Smooth muscle cell (in vitro differentiated cells): ENCODE data around the gene CLCA1. TPM values are rescaled to one million over a fixed set of nuclear protein-coding genes. Genes with fewer than 3 reads are reported as not detected.

Experiments
- DNase-seq: peaks from one replicate; lab custom pipeline; 2025; ENCODE audit not compliant: unreplicated experiment; lab: John Stamatoyannopoulos, UW
- H2AFZ ChIP-seq: fragments of 200-600 bp; sonication (generic); 2 replicates; pipeline ENCODE4 v1.6.0; 2016; ENCODE audit warnings: antibody characterized with exemption, low read depth, mild to moderate bottlenecking
- H3F3A ChIP-seq: fragments of 200-600 bp; sonication (generic); 2 replicates; pipeline ENCODE4 v1.6.0; 2017; ENCODE audit warnings: antibody characterized with exemption, low read depth
- H3K27ac ChIP-seq: fragments of 200-600 bp; sonication (generic); 2 replicates; pipeline ENCODE4 v1.5.1; 2016; ENCODE audit warnings: low read depth, mild to moderate bottlenecking
- H3K27me3 ChIP-seq: fragments of 200-600 bp; sonication (generic); 2 replicates; pipeline ENCODE4 v1.6.1; 2016; ENCODE audit warnings: low read depth, mild to moderate bottlenecking
- H3K36me3 ChIP-seq: fragments of 200-600 bp; sonication (generic); 2 replicates; pipeline ENCODE4 v1.5.1; 2016; ENCODE audit warnings: low read depth
- H3K4me1 ChIP-seq: fragments of 200-600 bp; sonication (generic); 2 replicates; pipeline ENCODE4 v1.5.1; 2016; ENCODE audit warnings: low read depth
- H3K4me2 ChIP-seq: fragments of 200-600 bp; sonication (generic); 2 replicates; pipeline ENCODE4 v1.6.0; 2016; ENCODE audit warnings: mild to moderate bottlenecking
- H3K4me3 ChIP-seq: fragments of 200-600 bp; sonication (generic); 2 replicates; pipeline ENCODE4 v1.5.1; 2016; ENCODE audit warnings: mild to moderate bottlenecking
- H3K79me2 ChIP-seq: fragments of 200-600 bp; sonication (generic); 2 replicates; pipeline ENCODE4 v1.6.0; 2016; ENCODE audit warnings: low read depth, mild to moderate bottlenecking
- H3K9ac ChIP-seq: fragments of 200-600 bp; sonication (generic); 2 replicates; pipeline ENCODE4 v1.6.0; 2016; ENCODE audit warnings: low read depth
- H3K9me3 ChIP-seq: fragments of 200-600 bp; sonication (generic); replicated peaks from 2 replicates; pipeline ENCODE4 v1.5.1; 2016; ENCODE audit warnings: low read depth
- H4K20me1 ChIP-seq: fragments of 200-600 bp; sonication (generic); 2 replicates; pipeline ENCODE4 v1.6.0; 2016; ENCODE audit warnings: low read depth
- CTCF ChIP-seq: fragments of 200-600 bp; sonication (generic); IDR thresholded peaks from 2 replicates; pipeline ENCODE4 v1.5.1; 2017; ENCODE audit warnings: borderline replicate concordance, mild to moderate bottlenecking, antibody characterized with exemption; ENCODE audit not compliant: insufficient read depth, poor library complexity, severe bottlenecking
- WGBS: methylation state at CpG from one replicate; pipeline ENCODE4 v1.1.7; 2016; ENCODE audit warnings: low lambda C conversion rate; 5-methylcytosine and 5-hydroxymethylcytosine counted together
- polyA plus RNA-seq: library from polyadenylated mRNA; unstranded; fragments of >200 nt; fragmentation: Nextera tagmentation; extraction: Ambion mirVana; gene quantifications from 2 replicates; pipeline ENCODE4 v1.2.1, GENCODE V29; 2016
- total RNA-seq: library from RNA; depleted of rRNA; stranded (reverse); fragments of >200 nt; gene quantifications from 2 replicates; pipeline ENCODE4 v1.2.3, GENCODE V29; 2014

Gene CLCA1
- total and polyA plus RNA-seq, 2 experiments from 2014 or later: not detected

GRCh38 chr1:86430376-86430775, 38.4 kb upstream of the CLCA1 start:
- peak overlapping the region; percentile 32 for H3K9ac ChIP-seq
- H3K27me3 ChIP-seq: no peaks in the 10 kb centered on the region
- no peaks in the 10 kb centered on the region for H3K79me2 ChIP-seq
- DNase-seq: no peak
- H3K4me3 ChIP-seq: no peak overlapping the region
- peak overlapping the region; percentile 92 for H3K27ac ChIP-seq
- H3K36me3 ChIP-seq: no peaks in the 10 kb centered on the region
- H2AFZ ChIP-seq: peak overlapping the region; percentile 76
- H3K9me3 ChIP-seq: no peaks in the 10 kb centered on the region
- H3F3A ChIP-seq: peaks cover 26% of the 10 kb centered on the region
- H3K4me1 ChIP-seq: peaks cover 11% of the 10 kb centered on the region
- peak overlapping the region; percentile 72 for H3K4me2 ChIP-seq
- no peak for TF ChIP-seq CTCF
- no peaks in the 10 kb centered on the region for H4K20me1 ChIP-seq

- Histone ChIP-seq H3F3A (peaks cover 18% of the 10 kb centered on the region), H2AFZ (no peak overlapping the region)
Observed at GRCh38 chr1:86434059-86434458, 34.7 kb upstream of the CLCA1 start.

GRCh38 chr1:86435327-86435726, 33.4 kb upstream of the CLCA1 start:
- WGBS: 59% methylated on average over 2 of the region's 2 CpGs
- H4K20me1 ChIP-seq: no peaks in the 10 kb centered on the region
- no peak overlapping the region for H3K9ac ChIP-seq
- DNase-seq: no peak
- H3K9me3 ChIP-seq: no peaks in the 10 kb centered on the region
- peaks cover 7% of the 10 kb centered on the region for H3F3A ChIP-seq
- H3K27ac ChIP-seq: no peak overlapping the region
- H3K79me2 ChIP-seq: no peaks in the 10 kb centered on the region
- H3K4me3 ChIP-seq: no peak overlapping the region
- peaks cover 3% of the 10 kb centered on the region for H3K4me1 ChIP-seq
- no peaks in the 10 kb centered on the region for H3K36me3 ChIP-seq
- H3K4me2 ChIP-seq: no peak overlapping the region
- H2AFZ ChIP-seq: no peak overlapping the region
- TF ChIP-seq CTCF: no peak
- peaks cover 9% of the 10 kb centered on the region for H3K27me3 ChIP-seq

More at GRCh38 chr1:86434059-86434458, 34.7 kb upstream of the CLCA1 start:
- Histone ChIP-seq H3K9ac (no peak overlapping the region), H3K27ac (no peak overlapping the region), H3K36me3 (no peaks in the 10 kb centered on the region), H3K9me3 (no peaks in the 10 kb centered on the region), H4K20me1 (no peaks in the 10 kb centered on the region), H3K4me2 (no peak overlapping the region), H3K4me1 (peaks cover 11% of the 10 kb centered on the region), H3K27me3 (peaks cover 5% of the 10 kb centered on the region), H3K79me2 (no peaks in the 10 kb centered on the region), H3K4me3 (no peak overlapping the region)
- no peak for TF ChIP-seq CTCF
- no peak for DNase-seq

- 68% methylated on average over 2 of the region's 2 CpGs for WGBS
- Histone ChIP-seq H3F3A (no peaks in the 10 kb centered on the region), H3K27me3 (peaks cover 9% of the 10 kb centered on the region), H3K9ac (no peak overlapping the region), H3K4me1 (no peaks in the 10 kb centered on the region), H3K4me3 (no peak overlapping the region), H3K79me2 (no peaks in the 10 kb centered on the region), H4K20me1 (no peaks in the 10 kb centered on the region), H2AFZ (no peak overlapping the region), H3K27ac (no peak overlapping the region), H3K4me2 (no peak overlapping the region), H3K9me3 (no peaks in the 10 kb centered on the region), H3K36me3 (no peaks in the 10 kb centered on the region)
- TF ChIP-seq CTCF: no peak
- DNase-seq: no peak
Observed at GRCh38 chr1:86436041-86436440, 32.7 kb upstream of the CLCA1 start.
